Ovary (tissue), 9 donors: ENCODE data around the gene WNT9B. TPM values are rescaled to one million over a fixed set of nuclear protein-coding genes. Genes with fewer than 3 reads are reported as not detected.
"Not testable (repeated sequence)": the region's sequence is repeated elsewhere in the genome, so short reads cannot be mapped to it uniquely, and the experiment has no call there.

Experiments
- DNase-seq, 5 donors: peaks; one replicate each; pipeline ENCODE4 v3.0.0-alpha.2; 2019 to 2020
- H3K27ac ChIP-seq, 2 donors: fragments of 200-600 bp; one replicate each; pipeline versions ENCODE4 v1.5.1 to v1.8.0; 2019 to 2022
- H3K27me3 ChIP-seq: fragments of 200-600 bp; one replicate; pipeline ENCODE4 v1.8.0; 2022
- H3K36me3 ChIP-seq: fragments of 200-600 bp; sonication (generic); one replicate; pipeline ENCODE4 v1.5.1; 2019
- H3K4me1 ChIP-seq: one replicate; pipeline ENCODE4 v1.8.1; 2013; ENCODE audit warnings: mild to moderate bottlenecking, moderate library complexity; ENCODE audit not compliant: insufficient read depth
- H3K4me3 ChIP-seq: fragments of 200-600 bp; sonication (generic); one replicate; pipeline ENCODE4 v1.5.1; 2017
- H3K9me3 ChIP-seq, 2 donors: fragments of 200-600 bp in 1 of 2; sonication (generic) in 1 of 2; one replicate each; pipeline versions ENCODE4 v1.5.1 to v1.8.1; 2013 to 2019; ENCODE audit warnings: mild to moderate bottlenecking in 1 of 2, moderate library complexity in 1 of 2
- EP300 ChIP-seq: sonication (generic); formaldehyde crosslinking; IDR thresholded peaks from one replicate; pipeline ENCODE4 v1.6.1; 2017; ENCODE audit warnings: antibody characterized with exemption
- POLR2A ChIP-seq: fragments of 450-650 bp; IDR thresholded peaks from one replicate; pipeline ENCODE4 v1.6.1; 2017; ENCODE audit warnings: antibody characterized with exemption, mild to moderate bottlenecking, moderate library complexity
- WGBS, 3 donors: extraction: QIAGEN DNeasy Blood & Tissue Kit in 1 of 3; methylation state at CpG; one replicate each; pipeline versions ENCODE4 v1.1.5 to v1.1.7; 2013 to 2017; 5-methylcytosine and 5-hydroxymethylcytosine counted together
- intact Hi-C, 4 donors: fragments of 100-400 bp; cut with DNase I; formaldehyde crosslinking; loops; one replicate each; pipeline versions ENCODE4 v1.11.0 to v1.15.1; 2022 to 2023
- polyA plus RNA-seq, 2 donors: library from polyadenylated mRNA; stranded (reverse); fragments of 200-250 nt in 1 of 2; fragments of 350-450 nt in 1 of 2; fragmentation: Illumina TruSeq in 1 of 2; extraction: RNeasy Lipid Tissue Mini Kit (QIAGEN cat#74804) in 1 of 2; gene quantifications; one replicate each; pipeline ENCODE4 v1.2.3, GENCODE V29; 2013 to 2014
- total RNA-seq, 7 donors: library from RNA; depleted of rRNA in 2 of 7; stranded (reverse); fragments of >200 nt in 2 of 7; fragmentation: NEBNext Ultra II Directional in 3 of 7; extraction: Animal tissue kit (Norgen Biotek cat#: 25700) in 3 of 7; gene quantifications; one replicate each; pipeline versions ENCODE4 v1.1.0 to v1.2.4, GENCODE V29; 2016 to 2023
- TF ChIP-seq, protein P1 (sequence below), 3 donors: fragments of 450-650 bp in 2 of 3; fragments of 200-600 bp in 1 of 3; IDR thresholded peaks; one replicate each; pipeline versions ENCODE4 v1.5.1 to v1.8.0; 2016 to 2022; ENCODE audit warnings: antibody characterized with exemption in 3 of 3, mild to moderate bottlenecking in 1 of 3
- donor health status: DM: no; HTN: no; CAD: no; lungs with moderate emphysema.
- donor health status: DM: no; HTN: no; CAD: no.
- donor health status: Bipolar disorder and iron deficiency.
- donor health status: DM: yes; HTN: yes; CAD: no.
- donor health status: DM: no; HTN: no; CAD: no.
- donor health status: DM: yes; HTN: yes; CAD: no.

Gene WNT9B
- total and polyA plus RNA-seq, 9 donors = 0.08 to 0.50 (median 0.10) TPM; not detected in 6

- no peak for TF ChIP-seq EP300
- TF ChIP-seq, protein P1, sequence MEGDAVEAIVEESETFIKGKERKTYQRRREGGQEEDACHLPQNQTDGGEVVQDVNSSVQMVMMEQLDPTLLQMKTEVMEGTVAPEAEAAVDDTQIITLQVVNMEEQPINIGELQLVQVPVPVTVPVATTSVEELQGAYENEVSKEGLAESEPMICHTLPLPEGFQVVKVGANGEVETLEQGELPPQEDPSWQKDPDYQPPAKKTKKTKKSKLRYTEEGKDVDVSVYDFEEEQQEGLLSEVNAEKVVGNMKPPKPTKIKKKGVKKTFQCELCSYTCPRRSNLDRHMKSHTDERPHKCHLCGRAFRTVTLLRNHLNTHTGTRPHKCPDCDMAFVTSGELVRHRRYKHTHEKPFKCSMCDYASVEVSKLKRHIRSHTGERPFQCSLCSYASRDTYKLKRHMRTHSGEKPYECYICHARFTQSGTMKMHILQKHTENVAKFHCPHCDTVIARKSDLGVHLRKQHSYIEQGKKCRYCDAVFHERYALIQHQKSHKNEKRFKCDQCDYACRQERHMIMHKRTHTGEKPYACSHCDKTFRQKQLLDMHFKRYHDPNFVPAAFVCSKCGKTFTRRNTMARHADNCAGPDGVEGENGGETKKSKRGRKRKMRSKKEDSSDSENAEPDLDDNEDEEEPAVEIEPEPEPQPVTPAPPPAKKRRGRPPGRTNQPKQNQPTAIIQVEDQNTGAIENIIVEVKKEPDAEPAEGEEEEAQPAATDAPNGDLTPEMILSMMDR (IDR thresholded peaks at IDR 0.05) = no peak
- no peak for TF ChIP-seq POLR2A
- H3K36me3 ChIP-seq = no peaks in the 10 kb centered on the region
- no peaks in the 10 kb centered on the region for H3K27me3 ChIP-seq
- H3K9me3 ChIP-seq = peaks cover 0 to under 1% of the 10 kb centered on the region in 2 donors
- no peak overlapping the region for H3K27ac ChIP-seq
- no peak for DNase-seq
- no peak overlapping the region for H3K4me3 ChIP-seq
- WGBS, 3 donors = 63 to 75% (median 72%) methylated on average over 4 of the region's 4 CpGs
- intact Hi-C loops = no loop called here
- H3K4me1 ChIP-seq = no peaks in the 10 kb centered on the region
Measured at GRCh38 chr17:46837521-46837920, 13.9 kb upstream of the WNT9B start.

- Histone ChIP-seq H3K27me3 (no peaks in the 10 kb centered on the region), H3K9me3 (peaks cover 0 to 5% of the 10 kb centered on the region in 2 donors), H3K4me1 (no peaks in the 10 kb centered on the region), H3K27ac (no peak overlapping the region), H3K36me3 (no peaks in the 10 kb centered on the region), H3K4me3 (no peak overlapping the region)
- 84 to 88% (median 87%) methylated on average over 5 of the region's 5 CpGs for WGBS, 3 donors
- DNase-seq = no peak
- TF ChIP-seq POLR2A (no peak), EP300 (no peak)
- TF ChIP-seq, protein P1 (IDR thresholded peaks at IDR 0.05) = no peak
- intact Hi-C loops = no loop called here
Measured at GRCh38 chr17:46839211-46839610, 12.2 kb upstream of the WNT9B start.

DNA sequence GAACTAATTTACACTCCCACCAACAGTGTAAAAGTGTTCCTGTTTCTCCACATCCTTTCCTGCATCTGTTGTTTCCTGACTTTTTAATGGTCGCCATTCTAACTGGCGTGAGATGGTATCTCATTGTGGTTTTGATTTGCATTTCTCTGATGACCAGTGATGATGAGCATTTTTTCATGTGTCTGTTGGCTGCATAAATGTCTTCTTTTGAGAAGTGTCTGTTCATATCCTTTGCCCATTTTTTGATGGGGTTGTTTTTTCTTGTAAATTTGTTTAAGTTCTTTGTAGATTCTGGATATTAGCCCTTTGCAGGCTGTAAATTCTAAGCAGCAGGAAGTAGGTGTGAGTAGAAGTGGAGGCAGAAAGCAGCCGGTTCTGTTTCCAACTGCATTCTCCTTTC lies 10.8 kb upstream of the WNT9B start:
- intact Hi-C loops, H3K36me3 ChIP-seq, H3K9me3 ChIP-seq, H3K4me1 ChIP-seq, H3K4me3 ChIP-seq, DNase-seq, H3K27ac ChIP-seq, H3K27me3 ChIP-seq: not testable (repeated sequence)
- 62 to 68% (median 65%) methylated on average over 3 of the region's 3 CpGs for WGBS, 3 donors

DNA sequence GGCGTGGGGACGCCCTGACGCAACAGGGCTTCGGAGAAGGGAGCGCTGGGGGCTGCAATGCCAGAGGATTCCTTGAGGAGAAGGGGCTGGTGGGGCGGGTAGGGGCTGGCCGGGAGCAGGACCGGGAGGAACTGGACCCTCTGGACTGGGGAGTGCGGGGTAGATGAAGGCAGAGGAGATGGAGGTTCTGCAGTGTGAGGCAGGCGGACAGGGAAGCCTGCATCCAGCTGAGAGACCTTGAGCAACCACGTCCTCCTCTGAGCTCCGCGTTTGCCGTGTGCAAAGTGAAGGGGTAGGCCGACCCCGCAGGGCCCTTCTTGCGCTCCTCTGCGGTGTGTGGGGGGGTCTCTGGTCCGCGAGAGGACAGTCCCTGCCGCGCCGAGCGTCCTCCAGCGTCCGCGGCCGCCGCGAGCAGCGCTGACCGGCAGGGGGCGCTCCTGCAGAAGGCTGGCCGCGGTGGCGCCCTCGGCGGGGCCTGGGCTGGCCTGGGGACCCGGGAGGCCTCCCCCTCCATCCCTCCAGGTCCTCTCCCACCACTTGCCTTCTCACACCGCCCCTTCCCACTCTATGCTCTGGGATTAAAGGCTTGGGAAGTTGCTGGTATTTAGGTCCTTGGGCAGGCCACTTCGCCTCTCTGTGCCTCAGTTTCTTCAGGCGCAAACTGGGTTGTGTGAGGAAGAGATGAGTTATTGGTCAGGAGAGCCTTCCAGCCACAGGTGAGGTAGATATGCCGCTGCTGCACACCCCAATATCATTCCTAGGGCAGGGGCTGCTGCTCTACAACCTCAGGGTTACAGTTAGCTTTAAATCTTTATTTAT lies 9.6 kb upstream of the WNT9B start:
- Histone ChIP-seq H3K4me1 (no peaks in the 10 kb centered on the region), H3K27ac (no peak overlapping the region), H3K9me3 (peaks cover 0 to 5% of the 10 kb centered on the region in 2 donors), H3K4me3 (no peak overlapping the region), H3K27me3 (no peaks in the 10 kb centered on the region), H3K36me3 (no peaks in the 10 kb centered on the region)
- no peak for DNase-seq
- 12 to 15% (median 14%) methylated on average over 41 to 43 of the region's 43 CpGs for WGBS, 3 donors
- TF ChIP-seq EP300 (no peak), POLR2A (no peak)
- TF ChIP-seq, protein P1 (IDR thresholded peaks at IDR 0.05) = no peak
- intact Hi-C loops = no loop called here

DNA sequence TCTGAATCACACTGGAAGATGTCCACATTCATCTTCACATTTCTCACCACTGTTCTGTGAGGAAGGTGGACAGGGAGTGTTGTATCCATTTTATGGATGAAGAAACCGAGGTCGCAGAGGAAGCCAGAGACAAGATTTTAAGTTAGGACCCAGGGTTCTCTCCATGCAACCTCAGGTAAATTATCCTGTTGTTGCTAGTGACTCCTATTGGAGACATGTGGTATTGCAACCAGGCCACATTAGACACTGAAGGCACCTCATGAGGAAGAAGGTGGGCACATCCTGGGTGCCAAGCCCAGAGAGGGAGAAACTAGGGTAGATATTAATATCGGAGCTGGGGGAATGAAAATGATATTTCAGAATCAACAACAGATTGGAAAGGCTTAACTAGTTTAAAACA lies 8.5 kb upstream of the WNT9B start:
- H3K27ac ChIP-seq = no peak overlapping the region
- H3K4me3 ChIP-seq = no peak overlapping the region
- WGBS, 3 donors = 95 to 96% (median 96%) methylated on average over 3 of the region's 3 CpGs
- H3K27me3 ChIP-seq = no peaks in the 10 kb centered on the region
- no peaks in the 10 kb centered on the region for H3K4me1 ChIP-seq
- no peak for DNase-seq
- peaks cover 0 to 5% of the 10 kb centered on the region in 2 donors for H3K9me3 ChIP-seq
- intact Hi-C loops = no loop called here
- TF ChIP-seq, protein P1 (IDR thresholded peaks at IDR 0.05) = no peak
- TF ChIP-seq EP300 = no peak
- no peak for TF ChIP-seq POLR2A
- no peaks in the 10 kb centered on the region for H3K36me3 ChIP-seq
